ENCODE measurements around the gene WIPF3. TPM values are rescaled to one million over a fixed set of nuclear protein-coding genes. Genes with fewer than 3 reads are reported as not detected.

The WIPF3 gene
- total RNA-seq, 1 donor from 2014 or later = 1.5 TPM

DNA sequence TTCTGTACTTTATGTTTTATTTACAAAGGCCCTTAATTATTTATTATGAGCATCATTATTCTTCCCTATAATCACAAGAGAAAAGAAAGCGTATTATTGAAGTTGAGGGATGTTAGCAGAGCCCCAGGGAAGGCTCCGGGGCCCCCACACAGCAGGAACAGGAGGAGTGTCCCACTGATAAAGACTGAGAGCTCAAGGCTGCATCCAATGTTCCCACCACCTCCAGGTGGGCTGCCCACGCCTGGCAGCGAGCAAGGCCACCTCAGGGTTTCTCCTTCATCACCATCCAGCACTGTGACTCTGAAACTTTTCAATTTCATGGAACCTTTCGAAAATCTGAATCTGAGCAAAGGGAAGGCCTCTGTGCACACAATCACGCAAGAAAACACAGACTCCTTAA, 35.9 kb upstream of the WIPF3 start:
- Mint-ChIP-seq H3K4me3 (ENCODE audit: unreplicated experiment) (no peak overlapping the region), H3K36me3 (ENCODE audit: low read depth, unreplicated experiment) (no peaks in the 10 kb centered on the region), H3K9me3 (ENCODE audit: unreplicated experiment) (no peaks in the 10 kb centered on the region), H3K27me3 (ENCODE audit: unreplicated experiment) (peaks cover 3% of the 10 kb centered on the region), H3K27ac (ENCODE audit: unreplicated experiment) (no peak overlapping the region), H3K4me1 (ENCODE audit: unreplicated experiment) (peaks cover 4% of the 10 kb centered on the region)
- DNase-seq (ENCODE audit: low spot score) = no peak
- TF ChIP-seq, protein P1, sequence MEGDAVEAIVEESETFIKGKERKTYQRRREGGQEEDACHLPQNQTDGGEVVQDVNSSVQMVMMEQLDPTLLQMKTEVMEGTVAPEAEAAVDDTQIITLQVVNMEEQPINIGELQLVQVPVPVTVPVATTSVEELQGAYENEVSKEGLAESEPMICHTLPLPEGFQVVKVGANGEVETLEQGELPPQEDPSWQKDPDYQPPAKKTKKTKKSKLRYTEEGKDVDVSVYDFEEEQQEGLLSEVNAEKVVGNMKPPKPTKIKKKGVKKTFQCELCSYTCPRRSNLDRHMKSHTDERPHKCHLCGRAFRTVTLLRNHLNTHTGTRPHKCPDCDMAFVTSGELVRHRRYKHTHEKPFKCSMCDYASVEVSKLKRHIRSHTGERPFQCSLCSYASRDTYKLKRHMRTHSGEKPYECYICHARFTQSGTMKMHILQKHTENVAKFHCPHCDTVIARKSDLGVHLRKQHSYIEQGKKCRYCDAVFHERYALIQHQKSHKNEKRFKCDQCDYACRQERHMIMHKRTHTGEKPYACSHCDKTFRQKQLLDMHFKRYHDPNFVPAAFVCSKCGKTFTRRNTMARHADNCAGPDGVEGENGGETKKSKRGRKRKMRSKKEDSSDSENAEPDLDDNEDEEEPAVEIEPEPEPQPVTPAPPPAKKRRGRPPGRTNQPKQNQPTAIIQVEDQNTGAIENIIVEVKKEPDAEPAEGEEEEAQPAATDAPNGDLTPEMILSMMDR (IDR thresholded peaks at IDR 0.05; ENCODE audit: unreplicated experiment) = no peak

DNA sequence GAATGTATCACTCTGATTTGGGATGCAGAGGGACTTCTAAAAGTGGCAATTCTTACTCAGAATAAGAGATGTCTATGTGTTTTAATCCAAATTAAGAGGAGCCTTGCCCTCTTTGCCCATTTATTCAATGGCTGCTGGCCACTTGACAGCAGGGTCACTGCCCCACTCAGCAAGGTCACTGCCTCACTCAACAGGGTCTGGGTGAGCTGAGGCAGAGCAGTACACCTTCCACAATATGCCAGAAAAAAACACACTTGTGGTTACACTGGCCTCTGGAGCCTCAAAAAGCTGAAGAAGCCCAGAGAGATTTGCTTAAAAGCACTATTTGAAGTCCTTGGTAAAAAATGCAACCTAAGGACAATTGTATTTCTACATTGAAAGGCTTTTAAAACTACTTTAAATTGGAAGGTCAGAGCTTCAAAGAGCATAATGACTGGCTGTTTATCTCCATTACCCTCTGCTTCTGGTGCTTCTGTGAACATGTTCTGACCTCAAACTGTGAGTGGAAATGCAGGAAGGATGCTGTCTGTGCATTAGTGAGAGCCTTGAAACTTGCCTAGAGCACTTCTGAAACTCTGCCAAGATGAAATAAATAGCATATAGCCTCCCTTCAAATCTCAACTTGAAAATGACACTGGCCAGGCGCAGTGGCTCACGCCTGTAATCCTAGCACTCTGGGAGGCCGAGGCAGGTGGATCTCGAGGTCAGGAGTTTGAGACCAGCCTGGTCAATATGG, 35.1 kb upstream of the WIPF3 start:
- Mint-ChIP-seq H3K9me3 (ENCODE audit: unreplicated experiment) (no peaks in the 10 kb centered on the region), H3K4me3 (ENCODE audit: unreplicated experiment) (no peak overlapping the region), H3K4me1 (ENCODE audit: unreplicated experiment) (peaks cover 2% of the 10 kb centered on the region), H3K27me3 (ENCODE audit: unreplicated experiment) (peaks cover 2% of the 10 kb centered on the region), H3K27ac (ENCODE audit: unreplicated experiment) (no peak overlapping the region), H3K36me3 (ENCODE audit: low read depth, unreplicated experiment) (no peaks in the 10 kb centered on the region)
- TF ChIP-seq, protein P1 (IDR thresholded peaks at IDR 0.05; ENCODE audit: unreplicated experiment) = no peak
- no peak for DNase-seq (ENCODE audit: low spot score)

DNA sequence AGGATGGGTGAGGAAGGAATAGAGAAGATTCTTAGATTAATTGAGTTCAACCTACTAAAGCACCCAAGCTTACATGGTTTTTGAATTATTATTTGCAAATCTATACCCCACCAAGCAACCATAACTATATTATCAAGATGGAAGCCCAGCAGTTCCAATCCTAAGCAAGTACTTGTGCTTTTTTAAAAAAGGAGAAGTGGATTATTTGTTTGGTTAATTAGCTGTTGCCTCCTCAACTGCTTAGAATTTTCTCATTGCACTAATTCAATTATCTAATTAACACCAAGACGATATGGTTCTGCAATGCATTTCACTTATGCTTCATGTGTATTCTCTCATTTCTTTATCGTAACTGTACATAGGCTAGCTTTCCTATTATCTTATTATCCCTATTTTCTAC, 27.3 kb upstream of the WIPF3 start:
- TF ChIP-seq, protein P1 (IDR thresholded peaks at IDR 0.05; ENCODE audit: unreplicated experiment) = no peak
- no peak overlapping the region for H3K4me3 Mint-ChIP-seq (ENCODE audit: unreplicated experiment)
- no peaks in the 10 kb centered on the region for H3K9me3 Mint-ChIP-seq (ENCODE audit: unreplicated experiment)
- peaks cover 8% of the 10 kb centered on the region for H3K27me3 Mint-ChIP-seq (ENCODE audit: unreplicated experiment)
- H3K36me3 Mint-ChIP-seq (ENCODE audit: low read depth, unreplicated experiment) = peaks cover 4% of the 10 kb centered on the region
- H3K4me1 Mint-ChIP-seq (ENCODE audit: unreplicated experiment) = peaks cover 9% of the 10 kb centered on the region
- no peak overlapping the region for H3K27ac Mint-ChIP-seq (ENCODE audit: unreplicated experiment)
- DNase-seq (ENCODE audit: low spot score) = no peak

DNA sequence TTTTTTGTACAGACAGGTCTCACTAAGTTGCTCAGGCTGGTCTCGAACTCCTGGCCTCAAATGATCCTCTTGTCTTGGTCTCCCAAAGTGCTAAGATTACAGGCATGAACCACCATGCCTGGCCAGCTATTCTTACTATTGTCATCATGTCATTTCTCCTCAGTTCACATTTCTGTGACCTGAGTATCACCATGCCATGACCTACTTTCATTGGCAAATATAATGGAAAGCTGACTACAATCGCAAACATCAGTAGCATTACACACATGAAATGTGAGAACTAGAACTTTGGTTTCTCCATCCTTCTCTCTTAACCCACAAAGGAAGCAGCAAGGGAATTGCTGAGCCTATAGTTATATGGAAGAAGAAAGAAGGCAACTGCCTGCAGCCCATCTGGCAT, 26.0 kb upstream of the WIPF3 start:
- Mint-ChIP-seq H3K9me3 (ENCODE audit: unreplicated experiment) (no peaks in the 10 kb centered on the region), H3K4me1 (ENCODE audit: unreplicated experiment) (peaks cover 9% of the 10 kb centered on the region), H3K4me3 (ENCODE audit: unreplicated experiment) (no peak overlapping the region), H3K27ac (ENCODE audit: unreplicated experiment) (no peak overlapping the region), H3K36me3 (ENCODE audit: low read depth, unreplicated experiment) (peaks cover 4% of the 10 kb centered on the region), H3K27me3 (ENCODE audit: unreplicated experiment) (peaks cover 8% of the 10 kb centered on the region)
- TF ChIP-seq, protein P1 (IDR thresholded peaks at IDR 0.05; ENCODE audit: unreplicated experiment) = no peak
- DNase-seq (ENCODE audit: low spot score) = no peak

DNA sequence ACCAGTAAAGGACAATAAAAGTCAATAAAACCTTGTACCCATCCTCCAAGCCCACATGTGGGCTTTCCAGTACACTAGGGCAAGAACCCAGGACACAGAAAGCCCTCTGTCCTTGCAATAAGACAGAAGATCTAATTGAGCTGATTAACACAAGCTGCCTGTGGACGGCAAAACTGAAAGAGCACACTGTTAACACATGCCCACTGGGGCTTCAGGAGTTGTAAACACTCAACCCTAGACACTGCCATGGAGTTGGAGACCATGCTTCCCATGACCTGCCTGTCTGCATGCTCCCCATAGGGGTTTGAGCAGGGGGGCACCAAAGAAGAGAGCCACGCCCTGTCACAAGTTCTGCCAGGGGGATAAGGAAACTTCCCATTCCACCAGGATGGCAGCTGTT, 22.6 kb upstream of the WIPF3 start:
- Mint-ChIP-seq H3K4me3 (ENCODE audit: unreplicated experiment) (no peak overlapping the region), H3K9me3 (ENCODE audit: unreplicated experiment) (no peaks in the 10 kb centered on the region), H3K27me3 (ENCODE audit: unreplicated experiment) (peaks cover 8% of the 10 kb centered on the region), H3K27ac (ENCODE audit: unreplicated experiment) (no peak overlapping the region), H3K36me3 (ENCODE audit: low read depth, unreplicated experiment) (peaks cover 4% of the 10 kb centered on the region), H3K4me1 (ENCODE audit: unreplicated experiment) (peaks cover 9% of the 10 kb centered on the region)
- TF ChIP-seq, protein P1 (IDR thresholded peaks at IDR 0.05; ENCODE audit: unreplicated experiment) = no peak
- DNase-seq (ENCODE audit: low spot score) = no peak
